Kidney epithelial cell (primary cell): ENCODE results near the gene B3GNT2. TPM values are rescaled to one million over a fixed set of nuclear protein-coding genes. Genes with fewer than 3 reads are reported as not detected.

Experiments
- DNase-seq: peaks from one replicate; pipeline ENCODE4 v3.0.0-alpha.2; 2010; ENCODE audit warnings: low read depth
- H3K27me3 ChIP-seq: 2 replicates; pipeline ENCODE4 v1.6.0; 2011; ENCODE audit warnings: low read length; ENCODE audit not compliant: control insufficient read depth, insufficient read depth
- H3K36me3 ChIP-seq: 2 replicates; pipeline ENCODE4 v1.5.1; 2011; ENCODE audit warnings: low read length; ENCODE audit not compliant: control insufficient read depth, insufficient read depth
- H3K4me3 ChIP-seq: 2 replicates; pipeline ENCODE4 v1.5.1; 2011; ENCODE audit warnings: low read depth, mild to moderate bottlenecking, control low read depth, low read length
- total RNA-seq: library from RNA; depleted of rRNA; stranded (reverse); fragments of >200 nt; gene quantifications from 2 replicates; pipeline ENCODE4 v1.2.3, GENCODE V29; 2015
- TF ChIP-seq, protein P1 (sequence below): IDR thresholded peaks from 2 replicates; pipeline ENCODE4 v1.5.1; 2011; ENCODE audit warnings: mild to moderate bottlenecking, moderate library complexity, low read length, control low read depth, inconsistent platforms; ENCODE audit not compliant: insufficient read depth, poor library complexity, severe bottlenecking

B3GNT2 gene
- total RNA-seq, 1 donor from 2014 or later = 16.1 TPM

DNA sequence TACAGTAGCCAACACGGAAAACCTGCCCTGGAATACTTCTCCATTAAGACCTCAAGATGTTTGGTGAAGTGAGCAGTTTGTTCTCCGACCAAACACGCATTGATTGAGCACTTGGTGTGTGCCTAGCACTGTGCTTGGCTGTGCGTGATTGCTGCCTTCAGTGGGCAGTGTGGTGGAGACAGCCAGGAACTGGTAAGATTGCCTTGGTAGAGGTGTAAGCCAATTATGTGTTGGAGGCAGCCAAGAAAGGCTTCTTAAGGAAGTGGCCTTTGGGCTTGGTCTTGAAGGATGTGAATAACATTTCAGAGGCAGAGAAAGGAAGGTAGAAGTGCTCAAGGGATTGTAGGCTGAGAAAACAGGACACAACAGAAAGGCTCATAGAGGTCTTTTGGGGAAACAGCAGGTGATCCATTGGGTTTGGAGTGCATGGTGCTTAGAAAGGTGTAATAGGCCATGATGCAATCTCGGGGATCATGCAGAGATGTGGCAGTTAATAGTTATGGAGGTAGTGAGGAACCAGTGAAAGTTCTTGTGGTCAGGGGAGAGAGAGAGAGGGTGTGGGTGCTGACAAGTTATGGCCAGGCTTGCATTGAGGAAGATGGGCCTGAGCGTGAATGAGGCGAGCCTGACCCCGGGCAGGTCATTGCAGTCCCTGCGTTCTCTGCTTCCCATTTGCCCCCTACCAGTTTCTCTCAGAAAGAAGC, 6.3 kb downstream of the B3GNT2 start:
- TF ChIP-seq, protein P1, sequence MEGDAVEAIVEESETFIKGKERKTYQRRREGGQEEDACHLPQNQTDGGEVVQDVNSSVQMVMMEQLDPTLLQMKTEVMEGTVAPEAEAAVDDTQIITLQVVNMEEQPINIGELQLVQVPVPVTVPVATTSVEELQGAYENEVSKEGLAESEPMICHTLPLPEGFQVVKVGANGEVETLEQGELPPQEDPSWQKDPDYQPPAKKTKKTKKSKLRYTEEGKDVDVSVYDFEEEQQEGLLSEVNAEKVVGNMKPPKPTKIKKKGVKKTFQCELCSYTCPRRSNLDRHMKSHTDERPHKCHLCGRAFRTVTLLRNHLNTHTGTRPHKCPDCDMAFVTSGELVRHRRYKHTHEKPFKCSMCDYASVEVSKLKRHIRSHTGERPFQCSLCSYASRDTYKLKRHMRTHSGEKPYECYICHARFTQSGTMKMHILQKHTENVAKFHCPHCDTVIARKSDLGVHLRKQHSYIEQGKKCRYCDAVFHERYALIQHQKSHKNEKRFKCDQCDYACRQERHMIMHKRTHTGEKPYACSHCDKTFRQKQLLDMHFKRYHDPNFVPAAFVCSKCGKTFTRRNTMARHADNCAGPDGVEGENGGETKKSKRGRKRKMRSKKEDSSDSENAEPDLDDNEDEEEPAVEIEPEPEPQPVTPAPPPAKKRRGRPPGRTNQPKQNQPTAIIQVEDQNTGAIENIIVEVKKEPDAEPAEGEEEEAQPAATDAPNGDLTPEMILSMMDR = no peak
- no peak for DNase-seq

DNA sequence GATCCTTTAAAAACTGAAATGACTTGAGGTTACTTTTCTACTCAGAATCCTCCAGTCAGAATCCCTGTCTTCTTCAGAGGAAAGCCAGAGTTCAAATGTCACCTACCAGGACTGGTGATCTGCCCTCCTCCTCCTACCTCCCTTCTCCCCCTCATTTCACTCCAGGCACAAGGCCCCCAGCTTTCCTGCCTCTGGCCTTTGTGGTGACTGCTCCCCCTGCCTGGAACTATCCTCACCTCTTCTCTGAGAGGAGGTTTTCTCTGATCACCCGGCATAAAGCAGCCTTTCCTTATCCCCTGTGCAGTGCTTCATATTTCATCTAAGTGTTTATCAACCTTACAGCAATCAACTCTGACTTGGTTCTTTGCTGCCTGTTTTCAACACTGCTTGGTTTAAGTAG, 6.8 kb downstream of the B3GNT2 start:
- no peak overlapping the region for H3K4me3 ChIP-seq
- H3K27me3 ChIP-seq = no peaks in the 10 kb centered on the region
- H3K36me3 ChIP-seq = no peaks in the 10 kb centered on the region
- DNase-seq = no peak
- TF ChIP-seq, protein P1 = no peak

More for the DNA sequence above, 6.3 kb downstream of the B3GNT2 start:
- Histone ChIP-seq H3K4me3 (no peak overlapping the region), H3K27me3 (no peaks in the 10 kb centered on the region), H3K36me3 (no peaks in the 10 kb centered on the region)

DNA sequence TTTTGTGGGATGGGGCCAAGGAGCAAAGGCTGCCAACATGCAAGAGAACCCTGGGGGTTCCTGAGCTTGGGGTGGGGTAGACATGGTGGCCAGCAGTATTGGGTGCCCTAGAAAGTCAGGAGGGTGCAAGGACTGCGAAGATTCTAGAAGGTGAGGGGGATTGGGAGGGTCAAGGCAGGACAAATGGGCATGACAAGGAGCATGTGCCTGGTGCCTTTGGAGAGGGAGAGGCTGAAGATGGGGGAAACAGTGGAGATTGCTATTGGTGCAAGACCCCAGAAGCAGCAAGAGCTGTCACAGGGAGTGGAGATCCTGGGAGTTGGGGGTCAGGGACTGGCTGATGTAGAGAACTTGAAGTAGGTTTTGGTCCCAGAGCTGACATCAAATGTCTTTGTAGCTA, 7.5 kb downstream of the B3GNT2 start:
- H3K36me3 ChIP-seq = no peaks in the 10 kb centered on the region
- H3K27me3 ChIP-seq = no peaks in the 10 kb centered on the region
- DNase-seq = no peak
- no peak overlapping the region for H3K4me3 ChIP-seq
- TF ChIP-seq, protein P1 = no peak

DNA sequence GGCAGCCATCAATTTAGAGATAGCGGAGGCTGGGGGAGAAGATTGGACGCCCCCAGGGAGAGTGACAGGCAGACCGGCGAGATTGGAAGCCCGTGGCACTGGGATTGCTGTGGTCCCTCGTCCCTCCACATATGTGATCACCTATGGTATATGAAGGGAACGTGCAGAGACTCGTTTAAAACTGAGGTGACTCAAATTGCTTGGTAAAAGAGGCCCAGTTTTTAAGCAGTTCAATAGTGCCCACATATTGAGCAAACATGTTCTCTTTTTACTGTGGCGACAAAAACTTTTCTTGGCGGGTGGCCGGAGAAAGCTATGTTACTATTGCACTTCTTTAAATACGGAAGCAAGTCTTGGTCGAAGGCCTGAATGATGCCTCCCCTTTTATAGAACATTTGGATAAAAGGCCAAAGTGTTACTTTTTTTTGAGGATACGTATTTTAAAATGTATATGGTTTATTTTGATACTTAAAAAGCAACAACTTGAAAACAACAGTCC, 9.1 kb downstream of the B3GNT2 start:
- Histone ChIP-seq H3K36me3 (peaks cover 2% of the 10 kb centered on the region), H3K27me3 (no peaks in the 10 kb centered on the region), H3K4me3 (no peak overlapping the region)
- TF ChIP-seq, protein P1 = no peak
- no peak for DNase-seq

DNA sequence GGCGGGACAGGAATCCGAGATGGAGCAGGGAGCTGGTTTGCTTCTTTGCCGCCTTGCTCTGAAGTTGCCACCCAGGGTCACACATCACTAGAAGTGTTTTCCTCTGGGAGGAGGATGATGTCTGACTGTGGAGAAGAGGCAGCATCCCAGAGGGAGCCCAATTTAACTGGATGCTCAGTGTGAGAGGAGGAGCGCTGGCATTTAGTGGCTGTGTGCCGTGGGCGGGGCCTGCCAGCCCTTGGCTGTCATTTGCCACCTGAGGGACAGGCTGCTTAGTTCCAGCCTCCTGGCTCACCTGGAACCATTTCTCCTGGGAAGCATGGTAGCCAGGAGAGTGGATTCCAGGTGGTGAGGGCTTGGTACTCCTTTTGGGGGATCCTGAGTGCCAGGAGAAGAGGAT, 9.6 kb downstream of the B3GNT2 start:
- Histone ChIP-seq H3K4me3 (no peak overlapping the region), H3K27me3 (no peaks in the 10 kb centered on the region), H3K36me3 (peaks cover 2% of the 10 kb centered on the region)
- DNase-seq = no peak
- TF ChIP-seq, protein P1 = no peak

DNA sequence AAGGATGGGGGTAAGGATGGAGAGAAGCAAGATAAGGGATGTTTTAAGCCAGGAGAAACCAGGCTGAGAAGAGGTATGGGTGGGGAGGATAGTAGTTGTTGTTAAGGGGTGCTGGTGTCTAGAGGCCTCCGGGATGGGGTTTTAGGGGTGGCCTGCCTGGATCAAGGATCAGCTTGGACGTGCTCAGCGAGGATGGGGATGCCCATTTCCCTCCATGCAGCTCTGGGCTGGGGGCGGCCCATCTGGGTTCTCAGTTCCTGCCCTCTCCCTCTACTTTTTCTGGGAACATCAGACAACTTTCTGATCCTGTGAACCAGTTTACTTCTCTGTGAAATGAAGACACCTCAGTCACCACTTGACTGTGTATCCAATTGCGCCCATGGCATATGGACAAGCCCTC, 10.1 kb downstream of the B3GNT2 start:
- DNase-seq = no peak
- TF ChIP-seq, protein P1 = no peak
- Histone ChIP-seq H3K36me3 (peaks cover 2% of the 10 kb centered on the region), H3K4me3 (no peak overlapping the region), H3K27me3 (no peaks in the 10 kb centered on the region)
